Activated CD8-positive, alpha-beta memory T cell treated with anti-CD3 and anti-CD28 coated beads for 4 hours (primary cell): ENCODE measurements around the gene CCDC57.
"Not testable (repeated sequence)": the region's sequence is repeated elsewhere in the genome, so short reads cannot be mapped to it uniquely, and the experiment has no call there.

Source experiments
- DNase-seq, 2 donors: peaks; one replicate each; pipeline ENCODE4 v3.0.0-alpha.2; 2020; ENCODE audit warnings: low read depth in 2 of 2

Gene CCDC57

GRCh38 chr17:82202981-82203380 is 9.7 kb downstream of the CCDC57 start:
- no peak for DNase-seq

- no peak for DNase-seq
Measured at GRCh38 chr17:82201498-82201910, 11.1 kb downstream of the CCDC57 start.

GRCh38 chr17:82200743-82201497 is 11.7 kb downstream of the CCDC57 start:
- DNase-seq, result peak in 1 of 2 donors; percentile 51

DNA sequence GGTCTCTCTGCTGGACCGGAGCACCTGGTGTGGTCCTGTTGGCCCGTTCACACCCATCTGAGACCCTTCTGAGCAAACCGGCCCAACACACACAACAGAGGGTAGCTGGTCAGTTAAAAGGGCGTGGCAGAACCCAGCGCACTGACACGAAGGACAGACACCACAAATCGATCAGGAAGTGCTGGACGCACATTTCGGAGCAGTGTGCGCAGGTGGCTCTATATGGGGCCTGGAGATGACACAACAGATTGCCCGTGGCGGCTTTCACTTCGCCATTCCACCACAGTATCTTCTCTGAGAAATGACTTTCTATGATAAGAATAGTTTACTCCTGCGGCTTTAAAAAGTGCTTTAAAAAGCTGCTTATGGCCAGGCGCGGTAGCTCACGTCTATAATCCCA is 12.5 kb downstream of the CCDC57 start:
- DNase-seq, result no peak

DNA sequence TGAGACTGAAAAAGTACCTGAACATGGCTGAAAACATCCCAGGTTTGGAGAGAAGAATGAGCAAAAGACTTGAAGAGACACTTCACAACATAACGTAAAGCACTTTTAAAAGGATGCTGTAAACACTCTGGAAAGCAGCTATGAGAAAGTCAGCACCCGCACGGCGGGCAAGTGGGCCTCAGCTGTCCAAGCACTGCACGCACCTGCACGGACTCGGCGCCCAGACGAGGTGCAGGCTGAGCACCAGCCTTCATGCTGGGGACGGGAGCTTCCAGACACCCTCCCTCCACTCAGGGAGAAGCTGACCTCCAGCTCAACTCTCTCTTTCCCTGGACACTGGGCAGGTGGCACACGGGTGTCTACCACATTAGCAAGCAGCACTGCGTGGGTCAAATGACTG is 13.1 kb downstream of the CCDC57 start:
- DNase-seq, result no peak

GRCh38 chr17:82198092-82198491 is 14.6 kb downstream of the CCDC57 start:
- DNase-seq, result no peak

- DNase-seq, result no peak
Measured at GRCh38 chr17:82195675-82196672, 16.7 kb downstream of the CCDC57 start.

DNA sequence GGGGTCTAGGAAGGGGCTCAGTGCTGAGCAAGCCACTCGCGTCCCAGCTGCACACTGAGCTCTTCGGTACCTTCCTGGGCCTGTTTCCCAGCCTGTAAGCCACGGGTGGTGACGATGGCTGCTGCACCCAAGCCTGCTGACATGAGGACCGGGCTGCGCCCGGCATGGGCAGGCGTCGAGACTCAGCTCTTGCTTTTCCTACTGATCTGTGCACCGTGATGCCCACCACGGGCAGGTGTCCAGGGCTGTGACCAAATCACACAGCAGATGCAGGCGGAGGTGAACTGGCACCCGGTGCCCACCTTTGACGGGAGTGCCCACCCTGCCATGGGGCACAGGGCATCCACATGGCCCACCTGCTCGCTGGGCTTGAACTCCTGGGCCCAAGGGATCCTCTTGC is 17.9 kb downstream of the CCDC57 start:
- no peak for DNase-seq

GRCh38 chr17:82193520-82194220 is 19.0 kb downstream of the CCDC57 start:
- no peak for DNase-seq

DNA sequence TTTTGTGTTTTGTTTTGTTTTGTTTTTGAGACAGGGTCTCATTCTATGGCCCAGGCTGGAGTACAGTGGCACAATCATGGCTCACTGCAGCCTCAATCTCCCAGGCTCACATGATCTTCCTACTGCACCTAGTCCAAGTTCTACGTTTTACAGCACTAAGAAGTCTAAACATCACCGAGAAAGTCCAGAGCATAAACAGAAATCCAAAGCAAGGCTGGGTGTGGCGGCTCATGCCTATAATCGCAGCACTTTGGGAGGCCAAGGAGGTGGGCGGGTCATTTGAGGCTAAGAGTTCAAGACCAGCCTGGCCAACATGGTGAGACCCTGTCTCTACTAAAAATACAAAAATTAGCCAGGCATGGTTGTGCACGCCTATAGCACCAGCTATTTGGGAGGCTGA is 19.6 kb downstream of the CCDC57 start:
- DNase-seq, result not testable (repeated sequence)

DNA sequence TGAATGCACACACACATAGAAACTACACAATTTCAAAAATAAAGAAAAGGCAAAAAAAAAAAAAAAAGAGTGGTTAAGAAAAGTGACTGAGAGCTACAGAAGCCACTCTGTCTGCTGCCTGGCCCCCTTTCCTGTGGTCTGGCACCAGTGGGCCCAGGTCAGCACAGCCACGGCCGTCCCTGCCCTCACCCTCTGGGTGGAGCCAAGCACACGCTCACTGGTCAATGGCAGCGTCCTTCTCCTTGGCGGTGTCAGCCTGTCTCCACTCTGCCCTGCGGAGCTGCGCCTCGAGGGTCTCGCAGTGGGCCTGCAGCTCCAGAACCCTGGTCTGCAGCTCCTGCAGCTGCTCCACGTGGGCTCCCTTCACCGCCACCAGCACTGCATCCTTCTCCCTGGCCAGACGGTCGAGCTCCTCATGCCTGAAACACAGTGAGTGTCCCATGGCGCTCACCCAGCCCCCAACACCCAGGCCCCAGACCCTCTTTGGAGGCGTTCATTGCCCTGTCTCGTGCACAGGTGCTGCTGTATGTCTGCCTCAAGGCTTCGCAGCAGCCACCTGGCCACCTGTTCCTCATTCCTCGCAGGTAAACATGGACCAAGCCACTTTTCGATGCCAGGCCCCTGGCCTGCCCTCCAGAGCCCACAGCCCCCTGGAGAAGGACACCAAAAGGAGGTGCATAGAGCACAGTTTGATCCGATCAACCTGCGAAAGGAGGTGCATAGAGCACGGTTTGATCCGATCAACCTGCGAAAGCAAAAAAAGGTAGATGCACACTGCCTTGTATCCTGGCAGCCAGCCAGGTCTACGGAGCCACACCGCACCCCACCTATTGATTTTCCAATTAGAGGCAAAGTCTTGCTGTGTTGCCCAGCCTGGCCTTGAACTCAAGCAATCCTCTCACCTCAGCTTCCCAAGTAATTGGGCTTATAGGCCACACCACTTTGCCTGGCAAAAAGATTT is 24.4 kb downstream of the CCDC57 start:
- DNase-seq, result no peak

- no peak for DNase-seq
Measured at GRCh38 chr17:82187500-82187899, 25.1 kb downstream of the CCDC57 start.

DNA sequence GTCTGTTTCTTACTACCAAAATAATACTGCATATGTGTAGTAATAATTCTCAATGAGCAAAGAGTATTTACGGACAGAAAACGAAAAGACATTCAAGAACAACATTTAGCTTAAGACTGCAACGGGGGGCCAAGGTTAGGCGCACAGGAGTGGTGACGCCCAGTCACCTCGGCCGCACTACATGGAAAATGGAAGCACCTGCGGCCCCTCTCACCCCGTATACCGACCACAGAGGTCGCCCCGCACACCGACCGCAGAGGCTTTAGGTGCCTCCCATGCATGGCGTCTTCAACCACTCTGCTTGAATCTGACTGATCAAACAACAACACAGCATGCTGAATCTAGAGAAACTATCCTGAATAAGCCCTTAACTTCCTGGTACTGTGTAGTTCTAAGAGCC is 26.4 kb downstream of the CCDC57 start:
- no peak for DNase-seq

DNA sequence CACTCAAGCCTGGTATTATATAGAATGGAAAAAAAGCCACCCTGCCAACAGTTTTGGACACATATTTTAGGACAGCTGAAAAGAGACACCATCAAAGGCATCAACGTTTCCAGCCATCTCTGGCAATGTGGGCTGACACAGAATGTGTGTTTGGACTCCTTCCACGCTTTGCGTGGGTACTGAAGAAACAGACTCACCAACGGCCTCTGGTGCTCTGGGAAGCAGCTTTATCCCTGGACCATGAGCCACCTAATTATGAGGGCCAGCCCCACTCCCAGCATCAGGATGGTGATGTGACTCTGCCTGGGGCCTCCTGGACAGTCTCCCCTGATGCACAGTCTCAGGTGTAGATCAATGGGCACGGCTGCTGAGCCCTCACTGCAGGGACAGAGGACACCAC is 27.9 kb downstream of the CCDC57 start:
- no peak for DNase-seq

DNA sequence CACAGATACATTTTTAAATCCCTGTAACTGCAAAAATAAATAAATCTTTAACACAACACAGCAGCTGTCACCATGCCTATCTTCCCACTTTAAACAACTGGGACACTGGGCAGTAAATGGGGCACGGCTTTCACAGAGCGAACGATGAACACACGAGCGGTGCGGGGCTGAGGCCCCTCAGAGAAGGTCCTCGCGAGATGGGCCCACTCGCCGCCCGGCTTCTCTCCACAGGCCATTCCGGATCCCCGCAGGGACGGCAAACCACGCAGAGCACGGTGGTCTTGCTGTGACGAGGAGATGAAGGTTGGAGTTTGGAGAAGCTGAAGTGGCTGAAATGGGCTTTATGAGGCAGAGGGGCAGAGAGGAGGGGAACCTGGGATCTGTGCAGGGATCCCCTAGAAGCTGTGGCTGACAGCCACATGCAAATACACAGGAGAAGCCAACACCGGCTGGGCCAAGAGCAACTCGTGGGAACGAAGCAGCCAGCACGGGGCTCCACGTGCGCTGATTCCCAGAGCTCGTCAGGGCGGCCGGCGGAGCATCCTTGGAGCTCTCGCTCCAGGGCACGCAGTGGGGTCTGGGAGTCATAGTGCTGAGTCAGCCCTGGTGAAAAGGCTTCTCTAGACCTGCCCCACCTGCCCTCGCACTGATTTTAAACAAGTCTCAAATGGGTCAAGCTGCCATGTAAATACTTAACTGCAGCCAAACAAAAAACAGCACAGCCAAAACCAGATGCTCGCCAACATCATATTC is 31.7 kb downstream of the CCDC57 start:
- DNase-seq, result no peak

DNA sequence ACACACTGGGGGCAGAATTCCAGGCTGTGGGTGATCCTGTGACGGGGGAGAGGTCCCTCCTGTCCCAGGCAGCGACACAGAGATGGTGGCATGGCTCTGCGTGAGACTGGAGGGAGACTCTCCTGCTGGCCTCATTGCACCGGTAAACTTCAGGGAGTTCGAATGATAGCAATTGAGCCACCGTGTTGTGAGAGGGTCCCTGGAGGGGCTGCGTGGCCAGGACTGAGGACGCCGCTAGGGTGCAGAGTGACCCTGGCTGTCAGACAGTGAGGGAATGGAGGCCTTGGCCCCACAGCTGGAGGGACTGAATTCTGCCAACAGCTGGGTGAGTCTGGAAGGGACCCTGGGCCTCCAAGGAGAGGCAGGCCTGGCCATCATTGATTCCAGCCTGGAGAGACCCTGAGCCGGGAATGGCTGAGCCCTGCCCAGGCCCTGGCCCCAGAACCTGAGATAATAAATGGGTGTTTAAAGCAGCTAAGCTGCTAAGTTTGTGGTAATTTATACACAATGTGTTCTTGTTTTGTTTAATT is 32.6 kb downstream of the CCDC57 start:
- DNase-seq, result no peak

- no peak for DNase-seq
Measured at GRCh38 chr17:82179412-82179811, 33.2 kb downstream of the CCDC57 start.

- DNase-seq, result no peak
Measured at GRCh38 chr17:82178499-82179261, 34.0 kb downstream of the CCDC57 start.
